ENCODE measurements around the gene CD82.

DNA sequence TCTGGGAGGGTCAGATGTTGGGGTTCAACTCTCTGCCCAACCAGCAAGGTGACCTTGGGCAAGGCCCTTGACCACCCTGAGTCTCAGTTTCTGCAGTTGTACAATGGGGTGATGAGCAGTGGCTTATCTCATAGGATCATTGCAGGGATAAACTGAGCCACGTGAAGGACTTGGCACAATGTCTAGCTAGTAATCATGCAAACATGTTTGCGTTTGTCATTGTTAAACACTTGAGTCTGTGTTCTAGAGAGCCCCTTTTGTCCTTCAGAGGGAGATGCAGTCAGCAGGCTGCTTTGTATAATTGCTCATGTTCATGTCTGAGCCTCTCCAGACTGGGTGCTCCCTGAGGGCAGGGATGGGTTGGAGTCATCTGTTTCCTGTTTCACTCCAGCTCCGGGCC lies 15.8 kb downstream of the CD82 start:
- TF ChIP-seq, protein P1, sequence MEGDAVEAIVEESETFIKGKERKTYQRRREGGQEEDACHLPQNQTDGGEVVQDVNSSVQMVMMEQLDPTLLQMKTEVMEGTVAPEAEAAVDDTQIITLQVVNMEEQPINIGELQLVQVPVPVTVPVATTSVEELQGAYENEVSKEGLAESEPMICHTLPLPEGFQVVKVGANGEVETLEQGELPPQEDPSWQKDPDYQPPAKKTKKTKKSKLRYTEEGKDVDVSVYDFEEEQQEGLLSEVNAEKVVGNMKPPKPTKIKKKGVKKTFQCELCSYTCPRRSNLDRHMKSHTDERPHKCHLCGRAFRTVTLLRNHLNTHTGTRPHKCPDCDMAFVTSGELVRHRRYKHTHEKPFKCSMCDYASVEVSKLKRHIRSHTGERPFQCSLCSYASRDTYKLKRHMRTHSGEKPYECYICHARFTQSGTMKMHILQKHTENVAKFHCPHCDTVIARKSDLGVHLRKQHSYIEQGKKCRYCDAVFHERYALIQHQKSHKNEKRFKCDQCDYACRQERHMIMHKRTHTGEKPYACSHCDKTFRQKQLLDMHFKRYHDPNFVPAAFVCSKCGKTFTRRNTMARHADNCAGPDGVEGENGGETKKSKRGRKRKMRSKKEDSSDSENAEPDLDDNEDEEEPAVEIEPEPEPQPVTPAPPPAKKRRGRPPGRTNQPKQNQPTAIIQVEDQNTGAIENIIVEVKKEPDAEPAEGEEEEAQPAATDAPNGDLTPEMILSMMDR (IDR thresholded peaks at IDR 0.05) = no peak
- TF ChIP-seq POLR2AphosphoS5 (IDR thresholded peaks at IDR 0.05; ENCODE audit: low read depth, low read length) = no peak
